RKO (cell line): ENCODE results near the gene TGFBRAP1.

ENCODE experiments used
- DNase-seq: peaks from one replicate; pipeline ENCODE4 v3.0.0-alpha.2; 2016; ENCODE audit warnings: low spot score

Gene TGFBRAP1

GRCh38 chr2:105329561-105330495 lies at the start of gene TGFBRAP1:
TGFBRAP1 (minus strand) TSS chr2:105329735; CDS start chr2:105308301, 21,434 bp downstream.
- peak; percentile 49 for DNase-seq

- DNase-seq: no peak
Observed at GRCh38 chr2:105378921-105379383, 49.4 kb upstream of the TGFBRAP1 start.

- DNase-seq: no peak
Observed at GRCh38 chr2:105378276-105378840, 48.8 kb upstream of the TGFBRAP1 start.

- no peak for DNase-seq
Observed at GRCh38 chr2:105377871-105378270, 48.3 kb upstream of the TGFBRAP1 start.

GRCh38 chr2:105376789-105377240 lies 47.3 kb upstream of the TGFBRAP1 start:
- peak; percentile 68 for DNase-seq

GRCh38 chr2:105376010-105376409 lies 46.5 kb upstream of the TGFBRAP1 start:
- DNase-seq: no peak

GRCh38 chr2:105375001-105375561 lies 45.5 kb upstream of the TGFBRAP1 start:
- no peak for DNase-seq

- no peak for DNase-seq
Observed at GRCh38 chr2:105373895-105374401, 44.4 kb upstream of the TGFBRAP1 start.

GRCh38 chr2:105373344-105373781 lies 43.8 kb upstream of the TGFBRAP1 start:
- no peak for DNase-seq

GRCh38 chr2:105371810-105372209 lies 42.3 kb upstream of the TGFBRAP1 start:
- no peak for DNase-seq

- no peak for DNase-seq
Observed at GRCh38 chr2:105371156-105371555, 41.6 kb upstream of the TGFBRAP1 start.

GRCh38 chr2:105369777-105370690 lies 40.5 kb upstream of the TGFBRAP1 start:
- DNase-seq: no peak

GRCh38 chr2:105368759-105369408 lies 39.3 kb upstream of the TGFBRAP1 start:
- DNase-seq: no peak

- no peak for DNase-seq
Observed at GRCh38 chr2:105365206-105365605, 35.7 kb upstream of the TGFBRAP1 start.

GRCh38 chr2:105364436-105365139 lies 35.1 kb upstream of the TGFBRAP1 start:
- DNase-seq: no peak

GRCh38 chr2:105362862-105363591 lies 33.5 kb upstream of the TGFBRAP1 start:
- DNase-seq: no peak

- DNase-seq: no peak
Observed at GRCh38 chr2:105361102-105361889, 31.8 kb upstream of the TGFBRAP1 start.

- no peak for DNase-seq
Observed at GRCh38 chr2:105358593-105358992, 29.1 kb upstream of the TGFBRAP1 start.

- no peak for DNase-seq
Observed at GRCh38 chr2:105357122-105357521, 27.6 kb upstream of the TGFBRAP1 start.
